Uterus (tissue), 4 donors: ENCODE results near the gene RARRES2. TPM values are rescaled to one million over a fixed set of nuclear protein-coding genes. Genes with fewer than 3 reads are reported as not detected.

Experiments used
- DNase-seq, 2 donors: peaks; one replicate each; pipeline ENCODE4 v3.0.0-alpha.2; 2019 to 2020
- H3K27ac ChIP-seq, 2 donors: fragments of 200-600 bp; sonication (generic); 1 replicate in 1 of 2; 2 replicates in 1 of 2; pipeline ENCODE4 v1.5.1; 2016 to 2018
- H3K27me3 ChIP-seq, 2 donors: fragments of 200-600 bp; sonication (generic); one replicate each; pipeline ENCODE4 v1.5.1; 2018 to 2019; ENCODE audit warnings: control low read depth in 1 of 2
- H3K36me3 ChIP-seq, 2 donors: fragments of 200-600 bp; sonication (generic); one replicate each; pipeline ENCODE4 v1.5.1; 2019; ENCODE audit warnings: control low read depth in 1 of 2
- H3K4me1 ChIP-seq, 2 donors: fragments of 200-600 bp; sonication (generic); one replicate each; pipeline ENCODE4 v1.5.1; 2018 to 2019; ENCODE audit warnings: control low read depth in 1 of 2
- H3K4me3 ChIP-seq, 2 donors: fragments of 200-600 bp; sonication (generic); 1 replicate in 1 of 2; 2 replicates in 1 of 2; pipeline ENCODE4 v1.5.1; 2018 to 2019; ENCODE audit warnings: mild to moderate bottlenecking in 1 of 2
- H3K9me3 ChIP-seq, 2 donors: fragments of 200-600 bp; sonication (generic); one replicate each; pipeline ENCODE4 v1.5.1; 2019; ENCODE audit warnings: control low read depth in 1 of 2
- CTCF ChIP-seq, 4 experiments: fragments of 200-600 bp in 2 of 4; fragments of 450-650 bp in 2 of 4; sonication (generic) in 2 of 4; IDR thresholded peaks; one replicate each; pipeline ENCODE4 v1.5.1; 2016 to 2019; ENCODE audit warnings: antibody characterized with exemption in 4 of 4, mild to moderate bottlenecking in 2 of 4, moderate library complexity in 1 of 4
- POLR2A ChIP-seq, 2 donors: fragments of 450-650 bp; IDR thresholded peaks; one replicate each; pipeline ENCODE4 v1.6.1; 2016; ENCODE audit warnings: antibody characterized with exemption in 2 of 2, mild to moderate bottlenecking in 1 of 2, moderate library complexity in 1 of 2
- intact Hi-C: fragments of 100-400 bp; cut with DNase I; formaldehyde crosslinking; loops from one replicate; pipeline ENCODE4 v1.15.1; 2023; ENCODE audit warnings: low total_unique reads
- total RNA-seq, 4 donors: library from RNA; depleted of rRNA in 3 of 4; stranded (reverse); fragments of >200 nt in 3 of 4; gene quantifications; one replicate each; pipeline versions ENCODE4 v1.1.0 to v1.2.4, GENCODE V29; 2014 to 2023
- donor health status: DM: yes; HTN: yes; CAD: no.

Gene RARRES2
- total RNA-seq, 4 donors from 2014 or later: 128 to 536 (median 236) TPM

- Histone ChIP-seq H3K27ac (peak overlapping the region; percentile 85 to 96), H3K36me3 (no peaks in the 10 kb centered on the region), H3K4me3 (no peak overlapping the region), H3K9me3 (no peaks in the 10 kb centered on the region), H3K4me1 (peaks cover 6 to 19% of the 10 kb centered on the region in 2 donors), H3K27me3 (no peaks in the 10 kb centered on the region)
- intact Hi-C loops: no loop called here
- TF ChIP-seq CTCF (IDR thresholded peaks at IDR 0.05) (no peak), POLR2A (IDR thresholded peaks at IDR 0.05) (no peak)
- DNase-seq: no peak
Measured at GRCh38 chr7:150337179-150337578, 4.2 kb downstream of the RARRES2 start.

- Histone ChIP-seq H3K9me3 (no peaks in the 10 kb centered on the region), H3K4me3 (no peak overlapping the region), H3K36me3 (no peaks in the 10 kb centered on the region), H3K4me1 (peaks cover 6 to 19% of the 10 kb centered on the region in 2 donors), H3K27ac (peak overlapping the region; percentile 85 to 96), H3K27me3 (no peaks in the 10 kb centered on the region)
- no peak for DNase-seq
- TF ChIP-seq POLR2A (IDR thresholded peaks at IDR 0.05) (no peak), CTCF (IDR thresholded peaks at IDR 0.05) (no peak)
- intact Hi-C loops: no loop called here
Measured at GRCh38 chr7:150336746-150337145, 4.7 kb downstream of the RARRES2 start.

- no peaks in the 10 kb centered on the region for H3K9me3 ChIP-seq
- H3K4me3 ChIP-seq: no peak overlapping the region
- intact Hi-C loops: no loop called here
- peak overlapping the region; percentile 85 to 96 for H3K27ac ChIP-seq
- DNase-seq: no peak
- no peaks in the 10 kb centered on the region for H3K27me3 ChIP-seq
- peaks cover 6 to 19% of the 10 kb centered on the region in 2 donors for H3K4me1 ChIP-seq
- TF ChIP-seq POLR2A (IDR thresholded peaks at IDR 0.05) (no peak), CTCF (IDR thresholded peaks at IDR 0.05) (no peak)
- no peaks in the 10 kb centered on the region for H3K36me3 ChIP-seq
Measured at GRCh38 chr7:150335774-150336112, 5.7 kb downstream of the RARRES2 start.

GRCh38 chr7:150335108-150335773, 6.2 kb downstream of the RARRES2 start:
- no peak overlapping the region for H3K4me3 ChIP-seq
- no peak for TF ChIP-seq CTCF (IDR thresholded peaks at IDR 0.05)
- TF ChIP-seq POLR2A (IDR thresholded peaks at IDR 0.05): no peak
- intact Hi-C loops: no loop called here
- peak overlapping the region; percentile 85 to 96 for H3K27ac ChIP-seq
- H3K36me3 ChIP-seq: no peaks in the 10 kb centered on the region
- DNase-seq: peak; percentile 50 to 76
- H3K4me1 ChIP-seq: peaks cover 6 to 19% of the 10 kb centered on the region in 2 donors
- H3K27me3 ChIP-seq: no peaks in the 10 kb centered on the region
- H3K9me3 ChIP-seq: no peaks in the 10 kb centered on the region

- DNase-seq: no peak
- no peaks in the 10 kb centered on the region for H3K9me3 ChIP-seq
- no peak for TF ChIP-seq POLR2A (IDR thresholded peaks at IDR 0.05)
- no peak for TF ChIP-seq CTCF (IDR thresholded peaks at IDR 0.05)
- intact Hi-C loops: no loop called here
- H3K4me3 ChIP-seq: no peak overlapping the region
- peak overlapping the region; percentile 85 to 96 for H3K27ac ChIP-seq
- H3K4me1 ChIP-seq: peaks cover 6 to 14% of the 10 kb centered on the region in 2 donors
- no peaks in the 10 kb centered on the region for H3K27me3 ChIP-seq
- no peaks in the 10 kb centered on the region for H3K36me3 ChIP-seq
Measured at GRCh38 chr7:150334108-150334507, 7.3 kb downstream of the RARRES2 start.
